Measurements from ENCODE around the gene TSHZ2. TPM values are rescaled to one million over a fixed set of nuclear protein-coding genes. Genes with fewer than 3 reads are reported as not detected.

TSHZ2 gene
- polyA plus RNA-seq, 1 donor from 2014 or later, result 4.6 TPM

GRCh38 chr20:53409447-53409717 is 437.2 kb downstream of the TSHZ2 start:
- Histone ChIP-seq H3K27me3 (ENCODE audit: insufficient read depth, low read depth, low read length) (no peaks in the 10 kb centered on the region), H3K4me2 (ENCODE audit: low read length) (no peak overlapping the region), H3F3A (ENCODE audit: insufficient read depth, low read length, poor library complexity, severe bottlenecking) (no peaks in the 10 kb centered on the region), H2AFZ (ENCODE audit: low read depth, low read length) (no peak overlapping the region), H3K27ac (ENCODE audit: low read length) (no peak overlapping the region), H3K79me2 (replicated peaks; ENCODE audit: insufficient read depth, low read length) (no peaks in the 10 kb centered on the region), H3K36me3 (ENCODE audit: insufficient read depth, low read length) (no peaks in the 10 kb centered on the region), H3K4me3 (ENCODE audit: low read length) (no peak overlapping the region), H3K9me3 (ENCODE audit: low read length) (no peaks in the 10 kb centered on the region), H3K9ac (ENCODE audit: low read length) (no peak overlapping the region), H4K20me1 (ENCODE audit: insufficient read depth) (no peaks in the 10 kb centered on the region), H3K9me2 (ENCODE audit: insufficient read depth, low read length) (no peaks in the 10 kb centered on the region)
- no peak for TF ChIP-seq REST (IDR thresholded peaks at IDR 0.05; ENCODE audit: borderline replicate concordance)
- no peak for TF ChIP-seq RAD21 (conservative IDR thresholded peaks at IDR 0.05)
- no peak for TF ChIP-seq POLR2AphosphoS5 (IDR thresholded peaks at IDR 0.05)
- no peak for TF ChIP-seq CTCF (IDR thresholded peaks at IDR 0.05; ENCODE audit: poor library complexity, severe bottlenecking)
- no peak for TF ChIP-seq TAF1 (IDR thresholded peaks at IDR 0.05; ENCODE audit: low read depth)
- no peak for TF ChIP-seq SMC3 (conservative IDR thresholded peaks at IDR 0.05; ENCODE audit: poor library complexity)
- TF ChIP-seq EZH2 (IDR thresholded peaks at IDR 0.05; ENCODE audit: borderline replicate concordance, insufficient read depth, low read length, poor library complexity, severe bottlenecking), result no peak

- Histone ChIP-seq H3K4me3 (ENCODE audit: low read length) (no peak overlapping the region), H3K27me3 (ENCODE audit: insufficient read depth, low read depth, low read length) (no peaks in the 10 kb centered on the region), H3K9ac (ENCODE audit: low read length) (no peak overlapping the region), H3K36me3 (ENCODE audit: insufficient read depth, low read length) (no peaks in the 10 kb centered on the region), H3K4me2 (ENCODE audit: low read length) (no peak overlapping the region), H3F3A (ENCODE audit: insufficient read depth, low read length, poor library complexity, severe bottlenecking) (no peaks in the 10 kb centered on the region), H2AFZ (ENCODE audit: low read depth, low read length) (no peak overlapping the region), H3K9me3 (ENCODE audit: low read length) (no peaks in the 10 kb centered on the region), H3K79me2 (replicated peaks; ENCODE audit: insufficient read depth, low read length) (no peaks in the 10 kb centered on the region), H3K9me2 (ENCODE audit: insufficient read depth, low read length) (no peaks in the 10 kb centered on the region), H3K27ac (ENCODE audit: low read length) (no peak overlapping the region), H4K20me1 (ENCODE audit: insufficient read depth) (no peaks in the 10 kb centered on the region)
- TF ChIP-seq EP300 (conservative IDR thresholded peaks at IDR 0.05; ENCODE audit: poor library complexity, severe bottlenecking) (no peak), MXI1 (conservative IDR thresholded peaks at IDR 0.05; ENCODE audit: poor library complexity, severe bottlenecking) (no peak), EZH2 (IDR thresholded peaks at IDR 0.05; ENCODE audit: borderline replicate concordance, insufficient read depth, low read length, poor library complexity, severe bottlenecking) (no peak), CTCF (IDR thresholded peaks at IDR 0.05; ENCODE audit: poor library complexity, severe bottlenecking) (no peak), REST (IDR thresholded peaks at IDR 0.05; ENCODE audit: borderline replicate concordance) (no peak), SMC3 (conservative IDR thresholded peaks at IDR 0.05; ENCODE audit: poor library complexity) (no peak), POLR2AphosphoS5 (IDR thresholded peaks at IDR 0.05) (no peak), TAF1 (IDR thresholded peaks at IDR 0.05; ENCODE audit: low read depth) (no peak), RAD21 (conservative IDR thresholded peaks at IDR 0.05) (no peak)
These were observed 439.0 kb downstream of the TSHZ2 start for GRCh38 chr20:53411129-53411528.
